ENCODE results near the gene CHST8.

DNA sequence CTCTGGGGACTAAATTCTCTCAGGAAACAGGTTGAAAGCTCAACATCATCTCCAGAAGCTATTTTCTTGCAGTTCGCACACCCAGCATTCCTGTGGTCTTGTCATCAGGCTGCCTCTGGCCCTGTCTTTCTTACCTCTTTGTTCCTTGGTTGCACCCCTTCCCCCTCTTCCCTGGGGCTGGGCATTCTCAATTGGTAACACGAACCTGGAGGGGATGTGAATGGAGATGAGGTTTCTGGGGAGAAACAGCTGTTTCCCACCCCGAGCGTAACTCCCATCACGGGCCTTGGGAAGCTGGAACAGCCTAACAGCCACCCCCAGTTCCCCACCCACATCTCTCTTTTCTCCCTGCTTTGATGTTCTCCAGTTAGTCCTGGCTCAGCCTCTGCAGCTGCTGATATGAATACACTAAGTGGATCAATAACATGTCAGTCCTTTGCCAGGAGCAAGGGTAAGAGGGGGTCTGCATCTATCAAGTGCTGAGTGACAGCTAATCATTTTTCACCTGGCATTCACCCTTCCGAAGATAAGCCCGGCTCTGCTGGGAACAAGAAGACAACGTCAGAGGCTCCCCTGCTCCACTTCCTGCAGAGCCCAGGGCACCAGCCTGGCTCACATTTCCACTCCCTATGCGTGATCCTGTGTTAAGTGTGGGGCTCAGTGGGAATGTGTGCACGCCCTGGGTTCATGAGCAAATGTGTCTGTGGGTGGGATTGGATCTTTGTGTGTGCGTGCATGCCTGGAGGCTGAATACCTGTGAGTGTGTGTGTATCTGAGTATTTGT is 100.9 kb downstream of the CHST8 start:
- TF ChIP-seq, protein P1, sequence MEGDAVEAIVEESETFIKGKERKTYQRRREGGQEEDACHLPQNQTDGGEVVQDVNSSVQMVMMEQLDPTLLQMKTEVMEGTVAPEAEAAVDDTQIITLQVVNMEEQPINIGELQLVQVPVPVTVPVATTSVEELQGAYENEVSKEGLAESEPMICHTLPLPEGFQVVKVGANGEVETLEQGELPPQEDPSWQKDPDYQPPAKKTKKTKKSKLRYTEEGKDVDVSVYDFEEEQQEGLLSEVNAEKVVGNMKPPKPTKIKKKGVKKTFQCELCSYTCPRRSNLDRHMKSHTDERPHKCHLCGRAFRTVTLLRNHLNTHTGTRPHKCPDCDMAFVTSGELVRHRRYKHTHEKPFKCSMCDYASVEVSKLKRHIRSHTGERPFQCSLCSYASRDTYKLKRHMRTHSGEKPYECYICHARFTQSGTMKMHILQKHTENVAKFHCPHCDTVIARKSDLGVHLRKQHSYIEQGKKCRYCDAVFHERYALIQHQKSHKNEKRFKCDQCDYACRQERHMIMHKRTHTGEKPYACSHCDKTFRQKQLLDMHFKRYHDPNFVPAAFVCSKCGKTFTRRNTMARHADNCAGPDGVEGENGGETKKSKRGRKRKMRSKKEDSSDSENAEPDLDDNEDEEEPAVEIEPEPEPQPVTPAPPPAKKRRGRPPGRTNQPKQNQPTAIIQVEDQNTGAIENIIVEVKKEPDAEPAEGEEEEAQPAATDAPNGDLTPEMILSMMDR (IDR thresholded peaks at IDR 0.05; ENCODE audit: insufficient read depth, low read depth, low read length) = no peak
- TF ChIP-seq EZH2 (IDR thresholded peaks at IDR 0.05; ENCODE audit: insufficient read depth, low read length) = no peak
